Forelimb muscle (tissue), 1 donor: ENCODE data around the gene EIF2S2. TPM values are rescaled to one million over a fixed set of nuclear protein-coding genes. Genes with fewer than 3 reads are reported as not detected.

Experiments used
- DNase-seq: peaks from one replicate; pipeline ENCODE4 v3.0.0-alpha.2; 2013; ENCODE audit warnings: low read depth
- polyA plus RNA-seq: library from polyadenylated mRNA; unstranded; fragments of 120-200 nt; gene quantifications from one replicate; pipeline ENCODE4 v1.2.1, GENCODE V29; 2013; ENCODE audit not compliant: insufficient read length

Gene EIF2S2
- polyA plus RNA-seq, 1 donor = 44.0 TPM

DNA sequence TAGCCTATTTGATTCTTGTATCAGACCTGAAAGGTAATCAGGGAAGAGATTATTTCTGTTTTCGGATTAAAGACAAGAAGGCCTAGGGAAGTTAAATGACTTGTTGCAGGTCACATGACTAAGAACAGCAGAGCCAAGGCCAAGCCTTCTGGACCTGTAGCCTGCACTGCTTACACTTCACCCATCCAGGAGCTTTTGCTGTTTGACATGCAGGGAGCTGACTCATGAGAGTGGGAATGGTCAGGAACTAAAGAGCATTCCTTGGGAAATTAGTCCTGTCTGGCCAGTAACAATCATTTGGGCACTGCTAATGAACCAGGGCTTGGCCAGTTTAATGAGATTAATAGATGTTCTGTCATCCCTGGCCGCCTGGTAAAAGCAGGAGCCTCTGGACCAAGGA lies 46.8 kb downstream of the EIF2S2 start:
- no peak for DNase-seq

GRCh38 chr20:34064286-34064685 lies 47.8 kb downstream of the EIF2S2 start:
- no peak for DNase-seq

DNA sequence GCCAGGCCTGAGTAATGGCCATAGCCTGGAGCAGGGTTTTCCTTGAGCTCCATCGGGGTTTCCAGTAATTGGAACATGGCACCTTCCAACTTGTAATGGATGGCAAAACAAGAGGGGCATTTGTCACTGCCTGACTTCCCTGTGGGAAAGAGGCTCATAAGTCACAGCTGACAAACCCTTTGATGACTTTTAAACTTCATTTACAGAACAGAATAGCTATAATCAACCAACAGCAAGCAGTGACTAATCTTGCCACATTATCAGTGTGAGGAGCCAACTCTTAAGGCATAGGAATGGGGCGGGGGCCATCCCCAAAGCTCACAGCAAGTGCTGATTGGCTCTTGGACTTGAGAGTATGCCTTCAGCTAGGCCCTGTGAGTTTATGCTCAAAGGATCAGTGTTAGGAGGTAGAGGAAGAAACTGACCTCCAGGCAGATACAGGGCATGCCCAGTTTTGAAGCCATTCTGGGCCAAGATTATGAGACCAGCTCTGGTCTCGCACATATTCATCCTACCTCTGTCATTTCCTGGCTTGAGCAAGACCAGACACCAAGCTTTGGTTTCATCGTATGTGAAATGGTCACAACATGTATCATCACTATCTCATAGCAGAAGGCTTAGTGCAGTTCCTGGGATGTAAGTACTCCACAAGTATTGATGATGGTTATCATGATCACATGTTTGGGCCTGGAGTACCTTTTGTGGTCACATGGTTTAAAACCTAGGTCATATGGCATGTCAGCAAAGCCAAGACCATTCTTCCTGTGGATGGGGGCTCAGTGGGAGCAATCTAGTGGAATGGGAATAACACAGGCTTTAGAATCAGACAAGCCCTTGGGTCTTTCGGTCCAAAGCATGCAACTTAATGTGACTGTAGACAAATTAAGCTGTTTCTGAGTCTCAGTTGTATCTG lies 49.2 kb downstream of the EIF2S2 start:
- DNase-seq = no peak

DNA sequence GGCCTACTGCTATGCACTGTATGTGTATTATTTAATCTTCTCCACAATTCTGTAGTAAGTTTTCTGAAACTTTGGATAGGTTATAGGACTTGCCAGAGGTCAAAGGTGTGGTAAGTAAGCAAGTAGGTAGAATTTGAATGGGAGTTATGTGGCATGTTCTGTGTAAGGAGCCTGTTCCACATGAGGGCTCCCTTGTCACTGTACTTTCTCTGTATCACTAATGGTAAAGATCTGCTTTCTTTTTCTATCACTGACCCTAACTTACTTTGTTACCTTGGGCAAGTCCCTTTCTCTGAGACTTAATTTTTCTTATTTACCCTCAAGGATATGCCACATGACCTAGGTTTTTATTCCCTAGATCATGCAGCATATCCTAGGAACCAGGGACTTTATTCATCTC lies 50.3 kb downstream of the EIF2S2 start:
- no peak for DNase-seq

DNA sequence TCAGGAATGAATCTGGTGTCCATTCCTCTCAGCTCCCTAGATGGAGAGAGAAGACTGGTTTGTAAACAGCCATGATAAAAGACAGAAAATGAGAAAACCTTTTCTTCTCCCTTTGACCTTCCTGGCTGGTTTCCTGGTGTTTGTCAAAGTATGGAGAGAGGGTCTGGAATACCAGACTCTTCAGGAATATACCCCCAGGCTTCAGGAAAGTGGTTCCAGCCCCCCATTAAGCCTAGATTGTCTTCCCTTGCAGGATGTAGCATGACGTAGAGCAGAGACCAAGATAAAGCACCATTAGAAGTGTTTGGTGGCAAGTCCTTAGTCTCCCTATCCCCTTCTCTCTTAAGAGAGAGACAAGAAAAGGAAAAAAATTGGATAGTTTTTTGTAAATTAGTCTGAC lies 51.1 kb downstream of the EIF2S2 start:
- no peak for DNase-seq

DNA sequence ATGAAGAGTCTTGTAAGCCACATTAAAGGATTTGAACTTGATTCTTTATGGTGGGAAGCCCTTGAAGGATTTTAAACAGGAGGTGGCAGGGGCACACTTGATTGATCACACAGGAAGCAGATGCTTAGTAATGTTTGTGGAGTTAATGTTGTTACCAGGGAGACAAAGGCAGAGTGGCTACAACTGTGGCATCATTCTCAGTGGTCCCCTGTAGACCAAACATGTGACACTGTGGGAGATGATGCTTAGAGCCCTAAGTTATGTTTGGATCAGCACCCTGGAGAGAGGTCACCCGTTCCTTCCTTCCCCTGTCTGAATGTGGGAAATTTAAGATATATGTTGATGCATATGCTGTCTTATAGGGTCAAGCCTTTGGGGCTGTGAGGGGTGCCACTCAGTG lies 53.2 kb downstream of the EIF2S2 start:
- DNase-seq = no peak

DNA sequence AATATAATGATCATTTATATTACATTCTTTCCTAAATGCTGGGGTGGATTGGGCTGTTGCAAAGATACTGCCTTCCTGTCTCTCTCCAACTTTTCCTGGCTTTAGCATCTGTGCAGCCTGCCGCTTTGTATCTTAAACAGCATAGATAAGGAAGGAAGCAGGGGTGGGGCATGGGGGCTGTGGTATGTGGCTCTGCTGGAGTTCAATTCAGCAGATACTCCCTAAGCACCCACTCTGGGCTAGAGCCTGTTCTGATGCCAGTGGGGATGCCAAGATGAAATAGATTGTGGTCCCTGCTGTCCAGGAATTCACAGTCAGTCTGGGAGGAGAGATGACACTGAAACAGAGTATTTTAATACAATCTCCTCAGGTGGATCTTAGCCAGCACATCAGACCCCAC lies 56.8 kb downstream of the EIF2S2 start:
- no peak for DNase-seq

DNA sequence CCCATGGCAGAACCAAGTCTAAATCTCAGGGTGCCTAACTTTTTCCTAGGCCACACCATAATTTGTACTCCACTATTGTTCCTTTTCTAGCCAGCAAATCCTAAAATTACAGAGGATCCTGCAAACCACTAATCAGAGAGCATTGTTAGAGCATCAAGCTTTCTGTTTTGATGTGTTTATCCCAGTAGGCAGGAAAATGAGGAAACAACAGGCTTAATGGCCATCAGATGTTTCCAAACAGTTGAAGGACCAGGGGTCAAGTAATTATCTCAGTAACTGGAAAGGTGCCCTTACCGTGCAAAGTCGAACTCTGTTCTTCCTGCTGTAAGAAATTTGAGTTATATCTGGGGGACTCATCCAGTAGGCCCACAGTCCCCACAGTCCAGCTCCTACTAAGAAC lies 59.6 kb downstream of the EIF2S2 start:
- DNase-seq = no peak

GRCh38 chr20:34049897-34050695 lies 61.9 kb downstream of the EIF2S2 start:
- DNase-seq = no peak

DNA sequence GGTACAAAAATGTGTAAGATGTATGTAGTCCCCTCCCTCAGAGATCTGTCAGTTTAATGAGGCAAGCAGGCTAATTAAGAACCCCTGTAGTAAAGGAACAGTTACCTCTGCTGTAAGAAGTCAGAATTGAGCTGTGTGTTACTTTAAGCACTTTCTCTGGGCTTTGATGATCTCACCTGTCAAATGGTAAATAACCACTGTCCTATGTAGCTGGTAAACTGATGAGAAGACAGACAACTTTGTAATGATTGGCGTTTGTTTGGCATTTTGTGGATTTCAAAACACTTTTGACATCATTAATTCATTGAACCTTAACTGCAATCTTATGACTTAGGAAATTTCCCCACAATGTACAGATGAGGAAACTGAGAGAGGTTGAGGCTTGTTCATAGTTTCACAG lies 62.7 kb downstream of the EIF2S2 start:
- no peak for DNase-seq

DNA sequence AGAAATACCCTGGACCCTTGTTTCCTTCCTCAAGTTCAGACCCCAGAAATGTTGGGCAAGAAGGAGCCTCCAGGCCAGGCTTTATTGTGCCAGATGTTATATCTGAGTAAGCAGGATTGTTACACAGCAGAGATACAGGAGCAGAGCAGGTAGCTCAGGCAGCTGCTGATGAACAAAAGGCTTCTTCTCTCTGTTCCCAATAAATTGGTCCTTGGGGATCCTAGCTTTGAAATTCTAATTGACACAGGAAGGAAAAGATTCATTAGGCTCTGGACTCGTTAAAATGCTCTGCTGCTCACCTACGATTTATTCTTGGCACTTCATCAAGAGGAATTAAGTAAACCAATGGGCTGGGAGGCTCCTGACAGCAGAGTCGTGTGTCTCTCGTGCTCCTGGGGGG lies 64.1 kb downstream of the EIF2S2 start:
- no peak for DNase-seq

DNA sequence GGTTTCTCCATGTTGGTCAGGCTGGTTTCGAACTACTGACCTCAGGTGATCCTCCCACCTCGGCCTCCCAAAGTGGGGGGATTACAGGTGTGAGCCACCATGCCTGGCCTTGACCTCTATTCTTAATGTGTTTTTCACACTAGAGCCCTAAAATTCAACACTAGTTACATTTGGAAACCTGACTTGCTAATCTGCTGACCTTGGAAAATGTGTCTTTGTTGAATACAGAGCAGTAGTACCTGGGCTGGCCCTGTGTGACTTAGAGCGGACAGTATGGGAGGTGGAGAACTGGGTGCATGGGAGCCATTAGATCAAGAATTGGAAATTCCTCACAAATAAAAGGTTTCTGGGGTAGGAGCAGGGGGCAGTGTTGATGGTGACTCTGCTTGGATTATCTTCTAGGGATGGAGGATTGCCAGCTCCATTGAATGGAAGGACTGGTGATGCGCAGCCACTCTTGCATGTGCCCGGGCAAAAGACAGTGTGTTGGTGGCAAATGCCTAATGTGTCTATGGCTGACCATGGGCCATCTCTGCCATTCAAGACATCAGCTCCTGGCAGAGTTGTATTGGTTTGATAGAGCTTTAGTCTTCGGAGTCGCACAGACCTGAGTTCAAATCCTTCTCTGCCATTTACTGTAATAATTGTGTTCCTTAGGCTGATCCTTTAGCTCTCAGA lies 64.9 kb downstream of the EIF2S2 start:
- no peak for DNase-seq

GRCh38 chr20:34045930-34046725 lies 65.9 kb downstream of the EIF2S2 start:
- DNase-seq = no peak

DNA sequence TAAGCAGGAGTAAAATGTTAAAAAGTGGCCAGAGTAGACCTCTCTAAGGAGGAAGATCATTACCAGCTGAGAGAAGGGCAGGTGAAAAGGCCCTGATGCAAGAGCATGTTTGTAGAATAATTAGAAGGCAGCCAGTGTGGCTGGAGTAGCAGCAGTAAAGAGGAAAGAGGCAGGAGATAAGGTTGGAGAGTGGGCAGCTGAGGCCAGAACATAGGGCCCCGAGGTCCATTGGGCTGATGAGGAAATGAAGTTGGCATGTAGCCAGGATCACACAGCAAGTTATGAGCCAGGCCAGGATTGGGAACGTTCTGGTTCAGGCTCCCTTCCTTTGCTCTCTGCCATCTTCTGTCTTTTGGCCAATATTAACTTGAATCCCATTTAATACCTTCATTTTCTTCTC lies 66.7 kb downstream of the EIF2S2 start:
- no peak for DNase-seq

- DNase-seq = no peak
Measured at GRCh38 chr20:34043025-34043424, 69.0 kb downstream of the EIF2S2 start.

- DNase-seq = no peak
Measured at GRCh38 chr20:34042262-34042661, 69.8 kb downstream of the EIF2S2 start.

DNA sequence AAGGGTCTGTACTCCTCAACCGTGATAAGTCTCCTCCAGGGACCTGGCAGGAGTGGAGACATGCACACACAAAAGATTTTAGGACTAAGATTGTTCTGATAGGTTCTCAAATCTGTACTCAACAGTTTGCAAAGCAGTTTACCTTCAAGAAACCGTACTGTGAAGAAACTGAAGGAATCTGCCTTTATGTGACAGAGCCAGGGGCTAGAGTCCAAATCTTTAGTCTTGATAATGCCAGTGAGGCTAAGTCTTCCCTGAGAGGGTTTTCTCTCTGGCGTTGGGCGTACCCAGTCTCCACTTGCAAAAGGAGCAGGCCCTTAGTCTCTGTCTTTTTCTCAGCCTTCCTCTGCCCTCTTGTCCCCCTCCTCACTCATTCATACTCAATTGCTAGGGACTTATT lies 70.8 kb downstream of the EIF2S2 start:
- no peak for DNase-seq

- no peak for DNase-seq
Measured at GRCh38 chr20:34040300-34040995, 71.6 kb downstream of the EIF2S2 start.
